ENCODE results near the gene FTSJ3.

- TF ChIP-seq POLR2AphosphoS2 (conservative IDR thresholded peaks at IDR 0.05; ENCODE audit: low read length) (no peak), CTCF (IDR thresholded peaks at IDR 0.05) (no peak), EP300 (IDR thresholded peaks at IDR 0.05) (no peak), NPAS2 (CRISPR knock-in tag; IDR thresholded peaks at IDR 0.05; ENCODE audit: borderline replicate concordance) (no peak), ZNF302 (CRISPR knock-in tag; IDR thresholded peaks at IDR 0.05) (no peak), KDM1A (IDR thresholded peaks at IDR 0.05; ENCODE audit: low read depth) (no peak), POLR2A (IDR thresholded peaks at IDR 0.05; ENCODE audit: low read length) (peak; percentile 94), TP53 (CRISPR knock-in tag; IDR thresholded peaks at IDR 0.05) (peak; percentile 88; the same call in 1 of the 2 replicates), BHLHE40 (IDR thresholded peaks at IDR 0.05; ENCODE audit: low read depth, low read length) (no peak), RAD21 (conservative IDR thresholded peaks at IDR 0.05 in 1 of 2, IDR thresholded peaks at IDR 0.05 in 1 of 2) (no peak)
- TF ChIP-seq, protein P1, sequence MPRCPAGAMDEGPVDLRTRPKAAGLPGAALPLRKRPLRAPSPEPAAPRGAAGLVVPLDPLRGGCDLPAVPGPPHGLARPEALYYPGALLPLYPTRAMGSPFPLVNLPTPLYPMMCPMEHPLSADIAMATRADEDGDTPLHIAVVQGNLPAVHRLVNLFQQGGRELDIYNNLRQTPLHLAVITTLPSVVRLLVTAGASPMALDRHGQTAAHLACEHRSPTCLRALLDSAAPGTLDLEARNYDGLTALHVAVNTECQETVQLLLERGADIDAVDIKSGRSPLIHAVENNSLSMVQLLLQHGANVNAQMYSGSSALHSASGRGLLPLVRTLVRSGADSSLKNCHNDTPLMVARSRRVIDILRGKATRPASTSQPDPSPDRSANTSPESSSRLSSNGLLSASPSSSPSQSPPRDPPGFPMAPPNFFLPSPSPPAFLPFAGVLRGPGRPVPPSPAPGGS (IDR thresholded peaks at IDR 0.05), result peak; percentile 94
- TF ChIP-seq, protein P2, sequence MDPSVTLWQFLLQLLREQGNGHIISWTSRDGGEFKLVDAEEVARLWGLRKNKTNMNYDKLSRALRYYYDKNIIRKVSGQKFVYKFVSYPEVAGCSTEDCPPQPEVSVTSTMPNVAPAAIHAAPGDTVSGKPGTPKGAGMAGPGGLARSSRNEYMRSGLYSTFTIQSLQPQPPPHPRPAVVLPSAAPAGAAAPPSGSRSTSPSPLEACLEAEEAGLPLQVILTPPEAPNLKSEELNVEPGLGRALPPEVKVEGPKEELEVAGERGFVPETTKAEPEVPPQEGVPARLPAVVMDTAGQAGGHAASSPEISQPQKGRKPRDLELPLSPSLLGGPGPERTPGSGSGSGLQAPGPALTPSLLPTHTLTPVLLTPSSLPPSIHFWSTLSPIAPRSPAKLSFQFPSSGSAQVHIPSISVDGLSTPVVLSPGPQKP (IDR thresholded peaks at IDR 0.05; ENCODE audit: low read depth, low read length), result no peak
Observed at GRCh38 chr17:63773272-63774140, 54.0 kb downstream of the FTSJ3 start, which contains the start of gene CCDC47.
